Spleen (tissue), 7 donors: ENCODE data around the gene DEPDC1B.

ENCODE experiments used
- POLR2A ChIP-seq, 3 donors: fragments of 450-650 bp; IDR thresholded peaks; one replicate each; pipeline ENCODE4 v1.5.1; 2017; ENCODE audit warnings: antibody characterized with exemption in 3 of 3, mild to moderate bottlenecking in 1 of 3
- TF ChIP-seq, protein P1 (sequence below), 11 experiments: fragments of 200-600 bp in 7 of 11; fragments of 450-650 bp in 4 of 11; sonication (generic) in 4 of 11; IDR thresholded peaks in 8 of 11; conservative IDR thresholded peaks in 3 of 11; 1 replicate in 7 of 11; 2 replicates in 4 of 11; pipeline versions ENCODE4 v1.4.0 to v1.8.0; 2016 to 2021; ENCODE audit warnings: antibody characterized with exemption in 11 of 11, inconsistent platforms in 4 of 11, mild to moderate bottlenecking in 1 of 11
- donor health status: DM: no; HTN: no; CAD: no; lungs with moderate emphysema.
- donor health status: DM: no; HTN: no; CAD: no.
- donor health status: DM: no; HTN: no; CAD: no.

DNA sequence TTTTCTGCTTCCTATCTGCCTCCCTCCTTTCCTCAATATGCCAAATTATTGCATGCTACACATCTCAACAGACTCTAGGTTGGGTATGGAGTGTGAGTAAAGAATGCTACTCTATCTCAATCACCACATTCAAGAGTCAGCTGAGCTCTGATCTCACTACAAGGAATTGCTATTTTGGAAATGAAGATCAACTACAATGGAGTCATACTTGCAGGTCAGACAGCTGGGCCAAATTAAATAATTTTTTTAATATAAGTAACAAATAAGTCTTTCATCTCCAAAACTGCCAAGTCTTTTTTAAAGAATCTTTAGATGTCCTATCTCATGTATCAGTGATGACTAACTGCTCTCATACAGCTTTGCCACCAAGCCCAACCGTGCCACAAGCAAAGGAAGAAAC is 64.0 kb downstream of the DEPDC1B start:
- no peak for TF ChIP-seq POLR2A (IDR thresholded peaks at IDR 0.05)
- TF ChIP-seq, protein P1, sequence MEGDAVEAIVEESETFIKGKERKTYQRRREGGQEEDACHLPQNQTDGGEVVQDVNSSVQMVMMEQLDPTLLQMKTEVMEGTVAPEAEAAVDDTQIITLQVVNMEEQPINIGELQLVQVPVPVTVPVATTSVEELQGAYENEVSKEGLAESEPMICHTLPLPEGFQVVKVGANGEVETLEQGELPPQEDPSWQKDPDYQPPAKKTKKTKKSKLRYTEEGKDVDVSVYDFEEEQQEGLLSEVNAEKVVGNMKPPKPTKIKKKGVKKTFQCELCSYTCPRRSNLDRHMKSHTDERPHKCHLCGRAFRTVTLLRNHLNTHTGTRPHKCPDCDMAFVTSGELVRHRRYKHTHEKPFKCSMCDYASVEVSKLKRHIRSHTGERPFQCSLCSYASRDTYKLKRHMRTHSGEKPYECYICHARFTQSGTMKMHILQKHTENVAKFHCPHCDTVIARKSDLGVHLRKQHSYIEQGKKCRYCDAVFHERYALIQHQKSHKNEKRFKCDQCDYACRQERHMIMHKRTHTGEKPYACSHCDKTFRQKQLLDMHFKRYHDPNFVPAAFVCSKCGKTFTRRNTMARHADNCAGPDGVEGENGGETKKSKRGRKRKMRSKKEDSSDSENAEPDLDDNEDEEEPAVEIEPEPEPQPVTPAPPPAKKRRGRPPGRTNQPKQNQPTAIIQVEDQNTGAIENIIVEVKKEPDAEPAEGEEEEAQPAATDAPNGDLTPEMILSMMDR (IDR thresholded peaks at IDR 0.05 in 8 of 11, conservative IDR thresholded peaks at IDR 0.05 in 3 of 11): no peak
